Measurements from ENCODE around the gene FIGN.

The FIGN gene

DNA sequence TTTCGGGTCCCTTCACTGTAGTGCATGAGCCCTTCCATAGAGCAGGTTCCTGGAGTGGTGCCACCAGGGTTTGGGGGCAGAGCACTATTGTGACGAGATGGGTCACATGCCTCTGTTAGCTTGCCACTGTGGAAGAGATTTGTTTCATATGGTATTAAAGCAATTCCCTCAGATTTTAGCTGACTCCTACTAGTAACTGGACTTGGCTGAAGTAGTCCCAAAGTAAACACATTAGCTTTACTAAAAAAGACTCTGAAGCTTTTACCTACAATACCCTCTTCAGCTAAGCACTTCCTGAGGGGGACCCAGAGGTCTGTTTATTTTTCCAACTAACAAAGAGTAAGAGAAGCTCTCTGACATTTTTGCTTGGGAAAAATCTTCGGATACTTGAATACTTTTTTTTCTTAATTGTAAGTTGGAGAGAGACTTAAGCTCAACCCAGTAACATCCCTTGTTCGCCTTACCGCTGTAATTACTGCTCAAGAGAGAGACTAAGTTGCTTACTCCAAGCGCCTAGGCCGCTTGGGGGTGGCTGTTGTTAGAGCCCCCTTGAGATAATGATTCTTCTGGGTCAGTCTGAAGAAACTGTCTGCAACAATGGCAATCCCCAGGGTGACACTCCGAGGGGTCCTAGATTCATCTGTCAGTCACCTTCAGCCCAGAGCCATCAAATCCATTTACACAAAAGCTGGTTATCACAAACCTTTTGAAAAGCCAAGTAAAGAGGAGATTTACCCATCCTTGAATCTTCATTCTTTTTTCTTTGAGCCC, 177.4 kb downstream of the FIGN start:
- DNase-seq (ENCODE audit: low read depth) = no peak

DNA sequence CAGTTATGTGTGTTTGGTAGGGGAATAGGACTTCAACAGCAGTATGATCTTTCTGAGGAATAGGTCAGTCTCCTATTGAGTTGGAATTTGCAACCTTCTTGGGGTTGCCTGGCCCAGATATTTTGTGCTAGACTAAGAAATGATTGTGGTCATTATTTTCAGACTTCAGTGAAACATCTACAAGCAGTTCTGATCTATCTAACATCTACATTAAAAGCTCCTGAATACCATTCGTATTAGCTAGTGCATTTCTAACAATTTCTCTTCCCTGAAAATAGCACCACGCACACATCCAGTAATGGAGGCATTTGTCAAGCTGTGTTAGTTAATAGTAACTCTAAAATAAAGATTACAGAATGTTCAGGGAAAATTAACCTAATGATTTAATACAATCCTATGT, 179.3 kb downstream of the FIGN start:
- no peak for DNase-seq (ENCODE audit: low read depth)

DNA sequence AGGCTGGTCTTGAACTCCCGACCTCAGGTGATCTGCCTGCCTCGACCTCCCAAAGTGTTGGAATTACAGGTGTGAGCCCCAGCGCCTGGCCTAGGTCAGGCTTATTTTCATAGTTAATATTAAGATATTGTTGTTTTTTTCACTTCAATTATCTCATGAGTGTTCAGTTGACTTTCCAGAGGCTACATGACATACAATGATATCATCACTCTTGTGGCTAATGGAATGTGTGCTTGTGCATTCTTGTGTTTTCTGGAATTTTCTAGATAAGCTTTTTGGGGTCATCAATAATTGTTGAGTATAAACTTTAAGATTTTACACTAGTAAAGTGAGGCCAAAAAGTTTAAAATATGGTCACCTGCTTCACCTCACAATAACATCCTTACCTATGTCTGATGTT, 180.9 kb downstream of the FIGN start:
- no peak for DNase-seq (ENCODE audit: low read depth)

DNA sequence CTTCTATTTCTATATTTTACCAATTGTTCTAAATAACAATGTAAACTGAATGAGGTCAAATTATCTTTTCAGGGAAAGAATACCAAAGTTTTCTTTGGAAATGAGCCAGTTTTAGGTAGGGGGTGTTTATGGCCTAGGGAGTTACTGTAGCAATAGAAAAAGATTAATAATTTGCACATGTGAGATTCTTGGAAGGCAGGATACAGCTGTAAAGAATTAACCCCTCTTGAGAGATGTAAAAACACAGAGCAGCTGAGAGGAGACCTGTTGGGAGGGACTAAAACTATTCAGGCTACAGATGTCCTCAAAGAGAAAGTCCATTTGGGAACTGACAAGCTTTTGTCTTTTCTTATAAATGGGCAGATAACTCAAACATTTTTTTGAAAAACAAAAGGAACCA, 182.2 kb downstream of the FIGN start:
- DNase-seq (ENCODE audit: low read depth) = no peak

DNA sequence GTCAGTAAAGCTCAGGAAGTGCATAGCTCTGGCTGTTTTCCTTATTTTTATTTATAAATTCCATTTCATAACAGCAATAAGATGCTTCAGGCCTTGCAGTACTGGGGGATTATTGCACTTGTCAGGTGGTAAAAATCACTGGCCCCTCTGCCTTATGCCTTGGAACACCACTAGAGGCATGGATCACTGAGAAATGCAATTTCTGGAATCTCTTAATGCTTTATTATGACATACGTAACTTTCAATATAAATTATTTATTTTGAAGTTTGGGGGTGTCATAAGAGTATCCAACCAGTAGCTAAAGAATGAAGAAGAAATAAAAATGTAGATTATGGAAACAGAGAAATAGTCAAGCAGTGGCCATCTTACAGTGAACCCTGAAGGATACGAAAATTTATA, 183.1 kb downstream of the FIGN start:
- DNase-seq (ENCODE audit: low read depth) = no peak

DNA sequence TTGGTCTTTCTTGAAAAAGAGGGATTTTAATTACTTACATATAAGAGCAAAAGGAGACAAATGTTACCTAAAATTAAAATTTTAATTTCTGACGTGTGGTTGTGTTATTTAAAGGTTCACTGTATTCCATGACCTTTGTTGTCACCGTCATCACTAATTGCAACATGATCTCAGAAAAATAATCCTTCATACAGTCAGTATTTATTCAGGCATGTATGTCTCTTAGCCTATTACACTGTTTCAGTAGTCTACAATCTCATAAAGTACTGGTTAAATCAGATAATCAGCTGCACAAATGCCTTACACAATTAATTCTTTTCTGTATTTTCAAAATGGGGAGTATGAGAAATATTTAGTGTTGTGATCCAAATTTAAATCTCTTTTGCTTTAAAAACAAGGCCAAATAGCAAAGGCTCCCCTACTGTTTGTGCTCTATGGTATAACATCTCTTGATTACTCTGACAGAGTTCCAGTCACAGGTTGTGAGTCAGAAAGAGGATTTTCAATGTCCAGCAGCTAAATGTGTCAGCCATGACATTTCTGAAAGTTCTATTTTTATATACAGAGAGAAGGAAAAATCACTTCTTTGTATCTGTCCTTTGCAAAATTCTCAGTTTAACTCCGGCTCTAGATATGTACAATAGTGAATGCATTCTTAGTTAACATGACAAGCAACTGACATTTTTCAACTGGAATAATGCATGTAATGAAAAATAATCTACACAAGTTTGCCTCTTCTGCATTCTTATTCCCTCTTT, 184.0 kb downstream of the FIGN start:
- DNase-seq (ENCODE audit: low read depth) = no peak

DNA sequence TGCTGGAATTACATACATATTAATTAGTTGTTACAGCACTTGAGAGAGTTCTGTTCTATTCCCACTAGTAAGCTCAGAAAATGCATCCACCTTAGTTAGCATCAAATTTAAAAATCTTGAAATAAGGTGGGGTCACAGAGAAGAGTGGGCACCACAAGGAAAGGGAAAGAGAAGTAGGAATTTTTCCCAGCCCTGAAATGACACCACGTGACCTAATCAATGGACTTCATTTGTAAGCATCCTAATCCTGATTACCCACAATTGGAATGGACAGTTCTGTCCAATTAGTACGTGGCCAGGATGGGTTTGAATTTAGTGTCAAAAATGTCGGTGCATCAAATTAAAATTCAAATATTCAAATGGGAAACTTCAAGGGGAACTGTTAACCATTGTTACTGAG, 186.8 kb downstream of the FIGN start:
- no peak for DNase-seq (ENCODE audit: low read depth)
